ENCODE results near the gene CHRNA4. TPM values are rescaled to one million over a fixed set of nuclear protein-coding genes. Genes with fewer than 3 reads are reported as not detected.

CHRNA4 gene
- polyA plus RNA-seq, 3 donors = not detected

DNA sequence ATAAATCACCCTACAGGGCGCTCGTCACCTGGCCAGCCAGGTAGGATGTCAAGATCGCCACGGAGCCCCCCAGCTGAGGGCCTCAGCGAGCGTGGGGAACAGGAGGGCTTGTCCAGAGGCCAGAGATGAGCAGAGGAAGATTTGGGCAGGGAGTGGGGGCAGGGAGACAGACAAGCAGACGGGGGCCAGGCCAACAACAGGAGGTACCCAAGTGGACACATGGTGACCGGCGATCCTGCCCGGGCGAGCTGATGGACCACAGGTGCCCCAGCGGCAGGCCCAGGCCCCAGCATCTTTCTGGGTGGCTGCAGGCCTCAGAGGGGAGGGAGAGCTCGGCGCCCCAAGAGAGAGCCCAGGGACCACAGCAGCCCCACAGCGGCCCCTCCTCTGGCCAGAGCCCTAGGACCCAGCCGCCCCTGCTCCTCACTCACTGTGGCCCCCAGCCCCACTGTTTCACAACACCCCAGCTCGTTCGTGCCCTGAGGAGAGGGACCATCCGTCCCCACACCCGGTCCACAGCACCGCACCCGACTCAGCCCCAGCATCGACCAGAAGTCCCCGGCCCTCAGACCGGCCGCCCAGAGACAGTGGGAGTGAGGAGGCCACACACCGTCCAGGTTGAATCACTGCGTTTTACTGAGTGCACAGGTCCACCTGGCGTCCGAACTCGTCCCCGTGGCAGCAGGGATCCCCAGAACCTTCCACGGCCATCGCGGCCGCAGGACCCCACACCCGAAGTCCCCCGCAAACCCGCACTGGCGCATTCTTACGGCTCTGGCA lies 38.6 kb upstream of the CHRNA4 start:
- H3K27ac ChIP-seq (ENCODE audit: low read depth, low read length) = no peak overlapping the region
- 73 to 90% (median 88%) methylated on average over 40 to 41 of the region's 41 CpGs for WGBS, 3 donors

DNA sequence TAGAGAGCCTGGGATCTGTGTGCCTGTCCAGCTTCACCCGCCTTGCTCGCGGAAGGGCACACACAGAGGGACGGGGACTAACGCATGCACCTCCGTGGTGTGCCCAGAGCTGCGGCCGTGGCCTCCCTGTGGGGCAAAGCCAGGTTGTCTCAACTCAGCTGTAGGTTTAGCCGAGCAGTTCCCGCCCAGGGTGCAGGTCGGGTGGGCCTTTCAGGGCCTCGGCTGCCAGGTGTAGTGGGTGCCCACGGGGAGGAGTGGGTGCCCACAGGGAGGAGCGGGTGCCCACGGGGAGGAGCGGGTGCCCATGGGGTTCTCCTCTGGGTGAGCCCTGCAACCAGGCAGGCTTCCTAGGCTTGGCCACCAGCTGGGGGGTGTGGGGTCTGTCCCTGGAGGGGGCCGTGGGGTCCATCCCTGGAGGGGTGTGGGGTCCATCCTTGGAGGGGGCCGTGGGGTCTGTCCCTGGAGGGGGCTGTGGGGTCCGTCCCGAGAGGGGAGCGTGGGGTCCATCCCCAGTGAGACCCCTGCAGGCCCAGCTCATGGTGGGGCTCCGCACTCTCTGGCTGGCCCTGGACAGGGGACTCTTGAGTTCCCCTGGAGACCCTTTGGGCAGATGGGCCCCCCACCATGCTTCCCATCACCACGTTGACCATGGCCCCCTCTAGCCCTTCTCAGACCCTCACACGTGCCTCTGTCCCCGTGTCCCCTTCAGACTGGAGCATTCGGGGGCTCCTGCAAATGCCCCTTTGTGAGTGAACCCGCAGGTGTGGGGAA lies 37.8 kb upstream of the CHRNA4 start:
- H3K27ac ChIP-seq (ENCODE audit: low read depth, low read length) = no peak overlapping the region
- 77 to 84% (median 82%) methylated on average over 24 to 27 of the region's 27 CpGs for WGBS, 3 donors

DNA sequence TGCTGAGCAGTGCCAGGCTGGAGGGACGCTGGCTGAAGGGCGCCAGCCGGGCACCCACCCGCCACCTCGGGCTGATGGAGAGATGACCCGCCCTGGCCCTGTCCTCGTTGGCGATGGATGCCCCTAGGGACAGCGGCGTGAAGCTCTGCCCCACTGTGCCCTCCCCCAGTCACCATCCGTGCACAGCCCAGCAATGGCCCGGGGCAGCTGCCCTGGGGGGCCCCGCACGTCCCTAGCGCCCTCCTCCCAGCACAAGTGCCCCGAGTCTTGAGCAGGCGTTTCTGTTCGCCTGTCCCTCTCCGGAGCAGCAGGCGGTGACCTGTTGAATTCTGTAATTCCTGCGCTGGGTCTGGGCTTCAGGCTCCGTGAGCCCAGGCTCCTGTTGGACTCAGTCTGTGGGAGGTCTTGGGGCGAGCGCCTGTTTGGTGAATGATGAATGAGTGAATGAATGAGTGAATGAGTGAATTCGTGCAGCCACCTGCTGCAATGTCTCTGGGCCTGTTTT lies 36.8 kb upstream of the CHRNA4 start:
- 80 to 89% (median 81%) methylated on average over 24 to 25 of the region's 25 CpGs for WGBS, 3 donors

DNA sequence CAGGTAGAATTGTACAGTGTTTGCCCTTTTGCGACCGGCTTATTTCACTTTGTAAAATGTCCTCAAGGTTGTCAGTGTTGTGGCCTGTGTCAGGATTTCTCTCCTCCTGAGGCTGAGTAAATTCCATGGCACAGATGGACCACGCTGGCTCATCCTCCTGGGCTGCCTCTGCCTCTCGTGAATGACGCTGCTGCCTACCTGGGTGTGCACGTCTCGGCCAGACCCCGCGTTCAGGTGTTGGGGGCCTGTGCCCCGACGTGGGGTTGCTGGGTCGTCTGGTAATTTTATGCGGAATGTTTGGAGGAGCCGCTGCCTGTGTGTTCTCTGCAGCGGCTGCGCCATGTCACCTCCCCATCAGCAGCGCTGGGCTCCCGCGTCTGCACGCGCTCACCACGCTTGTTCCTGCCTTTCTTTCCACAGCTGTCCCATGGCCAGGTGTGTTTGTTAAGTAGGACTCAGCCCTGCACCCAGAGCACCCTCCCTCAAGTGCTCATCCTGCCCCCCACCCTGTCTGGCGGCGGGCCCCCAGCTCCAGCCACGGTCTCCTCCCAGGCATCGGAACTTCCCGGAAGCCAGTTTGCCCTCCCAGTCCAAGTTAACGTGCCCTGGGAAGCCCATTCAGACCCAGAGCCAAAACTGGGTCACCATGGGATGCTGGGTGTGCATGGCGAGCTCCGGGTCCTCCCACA lies 36.1 kb upstream of the CHRNA4 start:
- H3K27ac ChIP-seq (ENCODE audit: low read depth, low read length) = no peak overlapping the region
- 73 to 88% (median 79%) methylated on average over 30 of the region's 30 CpGs for WGBS, 3 donors

More for the DNA sequence above, 36.8 kb upstream of the CHRNA4 start:
- H3K27ac ChIP-seq (ENCODE audit: low read depth, low read length) = no peak overlapping the region

DNA sequence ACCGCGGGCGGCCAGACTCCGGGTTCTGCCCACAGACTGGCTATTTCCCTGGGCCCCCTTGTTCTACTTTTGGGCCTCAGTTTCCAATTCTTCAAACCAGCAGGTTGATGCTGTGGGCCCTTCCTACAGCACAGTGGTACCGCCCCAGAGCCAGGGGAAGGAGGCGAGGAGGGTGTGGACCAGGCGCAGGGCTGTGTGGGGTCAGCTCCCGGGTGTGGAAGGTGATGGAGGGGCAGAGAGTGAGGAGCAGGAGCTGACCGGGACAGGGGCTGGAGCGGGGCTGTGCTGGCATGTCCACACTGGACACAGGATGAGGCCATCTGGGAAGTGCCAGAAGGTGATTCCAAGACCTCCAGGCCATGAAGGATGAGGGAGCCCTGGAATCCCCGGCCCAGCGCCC lies 35.2 kb upstream of the CHRNA4 start:
- WGBS, 3 donors = 85 to 91% (median 90%) methylated on average over 12 of the region's 12 CpGs
- no peak overlapping the region for H3K27ac ChIP-seq (ENCODE audit: low read depth, low read length)

DNA sequence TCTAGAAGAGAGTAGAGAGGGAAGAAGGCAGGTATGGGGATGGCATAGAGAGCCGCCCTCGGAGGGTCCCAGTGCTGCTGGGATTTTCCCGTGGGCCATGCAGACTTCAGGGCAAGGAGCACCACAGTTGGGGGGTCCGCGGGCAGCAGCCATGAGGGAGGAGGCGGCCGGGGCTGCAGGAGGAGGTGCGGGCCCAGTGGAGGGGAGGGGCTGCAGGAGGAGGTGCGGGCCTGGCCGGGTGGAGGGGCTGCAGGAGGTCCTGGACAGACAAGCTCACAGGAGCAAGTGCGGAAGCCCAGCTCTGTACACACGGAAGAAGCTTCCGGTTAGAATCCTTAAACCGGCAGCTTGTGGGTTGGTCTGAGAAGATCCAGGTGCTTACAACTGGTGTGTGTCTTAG lies 34.6 kb upstream of the CHRNA4 start:
- 56 to 77% (median 62%) methylated on average over 14 of the region's 14 CpGs for WGBS, 3 donors
- H3K27ac ChIP-seq (ENCODE audit: low read depth, low read length) = no peak overlapping the region

DNA sequence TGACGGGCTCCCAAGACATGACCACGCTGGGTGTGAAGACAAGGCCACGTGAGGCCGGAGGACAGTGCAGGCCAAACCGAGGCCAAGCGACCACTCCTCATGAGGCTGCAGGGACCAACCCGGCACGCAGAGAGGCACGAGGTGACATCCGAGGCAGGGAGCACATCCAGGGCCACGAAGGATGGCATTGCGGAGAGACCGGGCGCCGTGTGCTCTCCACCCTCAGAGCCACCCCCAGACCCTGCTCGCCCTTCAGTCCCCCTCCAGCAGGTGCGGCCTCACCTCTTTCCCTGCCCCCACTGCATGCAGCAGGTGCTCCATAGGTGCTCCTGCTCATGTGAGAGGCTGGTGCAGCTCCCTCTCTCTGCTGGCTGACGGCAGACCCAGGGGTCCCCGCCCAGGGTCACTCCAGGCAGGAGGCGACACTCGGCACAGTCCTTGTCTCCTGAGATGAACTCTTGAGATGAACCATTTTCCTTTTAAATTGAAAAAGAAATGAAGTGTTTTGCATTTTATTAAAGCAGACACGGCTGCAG lies 33.8 kb upstream of the CHRNA4 start:
- 63 to 80% (median 76%) methylated on average over 22 of the region's 22 CpGs for WGBS, 3 donors
- H3K27ac ChIP-seq (ENCODE audit: low read depth, low read length) = no peak overlapping the region

DNA sequence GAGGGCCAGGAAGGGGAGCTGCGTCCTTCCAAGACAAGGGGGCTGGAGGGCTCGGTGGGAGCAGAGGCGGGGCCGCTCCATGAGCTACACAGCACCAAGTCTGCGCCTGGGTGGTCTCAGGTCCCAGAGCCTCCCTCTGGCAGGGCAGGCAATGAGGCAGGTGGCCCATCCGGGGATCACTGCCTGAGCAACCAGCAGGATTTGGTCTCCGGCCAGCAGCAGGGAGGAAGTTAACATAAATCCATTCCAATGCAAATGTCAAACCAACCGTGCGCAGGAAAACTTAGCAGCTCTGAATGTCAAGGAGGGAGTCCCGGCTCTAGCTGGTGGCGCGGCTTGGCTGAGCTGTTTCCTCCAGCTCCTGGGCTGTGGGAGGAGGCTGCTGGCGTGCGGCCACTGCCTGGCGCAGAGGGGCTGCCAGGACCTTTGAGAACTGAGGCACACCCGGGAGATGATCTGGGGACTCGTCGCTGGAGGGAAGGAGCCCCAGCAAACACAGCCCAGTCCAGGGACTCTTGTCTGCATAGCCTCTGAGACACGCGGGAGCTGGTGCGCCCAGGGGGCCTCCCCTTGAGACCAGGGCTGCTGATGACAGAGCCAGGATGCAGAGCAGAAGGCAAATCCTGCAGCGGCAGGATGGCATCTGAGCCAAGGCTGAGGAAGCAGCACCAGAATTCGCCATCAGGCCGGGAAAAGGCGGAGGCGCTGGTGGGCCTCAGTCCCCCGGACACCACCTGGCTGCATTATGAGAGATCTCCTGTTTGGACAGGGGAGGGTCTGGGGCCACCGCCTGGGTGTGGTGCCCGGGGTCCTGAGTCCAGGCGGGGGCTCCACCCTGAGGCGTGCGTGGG lies 33.1 kb upstream of the CHRNA4 start:
- no peak overlapping the region for H3K27ac ChIP-seq (ENCODE audit: low read depth, low read length)
- WGBS, 3 donors = 20 to 27% (median 21%) methylated on average over 32 of the region's 32 CpGs

DNA sequence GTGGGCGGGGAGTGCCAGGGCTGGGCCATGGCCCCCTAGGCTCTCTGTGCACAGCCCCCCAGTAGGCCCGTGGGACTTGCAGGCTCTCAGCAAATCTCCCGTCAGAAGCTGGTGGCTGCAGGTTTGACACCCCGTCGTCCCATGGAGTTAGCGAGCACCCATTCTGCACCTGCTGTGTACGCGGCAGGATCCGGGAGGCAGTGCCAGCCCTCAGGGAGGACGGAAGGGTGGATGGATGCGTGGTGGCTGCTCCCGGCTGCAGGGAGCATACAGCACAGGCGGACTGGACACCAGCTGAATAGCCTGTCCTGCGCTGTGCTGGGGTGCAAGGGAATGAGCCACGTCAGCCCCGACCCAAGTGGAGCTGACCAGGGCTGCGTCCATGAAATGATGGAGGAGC lies 32.4 kb upstream of the CHRNA4 start:
- H3K27ac ChIP-seq (ENCODE audit: low read depth, low read length) = no peak overlapping the region
- WGBS, 3 donors = 71 to 81% (median 77%) methylated on average over 17 of the region's 17 CpGs

DNA sequence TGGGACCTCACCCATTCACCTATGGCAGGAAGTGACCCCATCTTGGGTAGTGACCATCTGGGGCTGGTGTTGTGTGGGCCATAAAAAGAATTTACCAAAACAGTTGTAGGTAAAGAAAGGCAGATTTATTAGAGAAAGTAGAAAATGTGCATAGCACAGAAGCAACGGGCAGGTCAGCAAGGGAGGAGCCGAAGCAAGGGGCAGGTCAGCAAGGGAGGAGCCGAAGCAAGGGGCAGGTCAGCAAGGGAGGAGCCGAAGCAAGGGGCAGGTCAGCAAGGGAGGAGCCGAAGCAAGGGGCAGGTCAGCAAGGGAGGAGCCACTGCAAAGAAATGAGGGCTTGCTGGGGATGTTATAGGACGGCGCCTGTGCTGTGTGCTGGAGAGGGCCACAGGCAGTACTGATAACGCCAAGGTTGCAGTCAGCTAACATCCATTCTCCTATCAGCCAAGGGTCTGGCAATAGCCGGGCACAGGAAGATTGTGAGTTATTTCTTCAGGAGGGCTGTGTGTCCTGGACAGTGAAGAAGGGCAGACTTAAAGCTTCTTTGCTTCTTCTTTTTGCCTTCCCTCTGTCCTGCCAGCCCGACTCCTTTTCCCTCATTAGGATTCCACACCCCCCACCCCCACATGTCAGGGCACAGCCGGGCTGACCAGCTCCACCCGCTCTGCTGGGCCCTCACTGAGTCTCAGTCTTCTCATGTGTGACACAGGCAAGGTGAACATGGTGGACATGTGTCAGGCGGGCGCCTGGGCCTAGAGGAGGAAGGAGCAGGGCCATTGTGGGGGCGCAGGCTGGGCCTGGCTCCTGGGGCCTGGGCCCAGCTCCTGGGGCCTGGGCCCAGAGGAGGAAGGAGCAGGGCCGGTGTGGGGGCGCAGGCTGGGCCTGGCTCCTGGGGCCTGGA lies 31.6 kb upstream of the CHRNA4 start:
- 84 to 91% (median 91%) methylated on average over 14 to 17 of the region's 17 CpGs for WGBS, 3 donors
- no peak overlapping the region for H3K27ac ChIP-seq (ENCODE audit: low read depth, low read length)

DNA sequence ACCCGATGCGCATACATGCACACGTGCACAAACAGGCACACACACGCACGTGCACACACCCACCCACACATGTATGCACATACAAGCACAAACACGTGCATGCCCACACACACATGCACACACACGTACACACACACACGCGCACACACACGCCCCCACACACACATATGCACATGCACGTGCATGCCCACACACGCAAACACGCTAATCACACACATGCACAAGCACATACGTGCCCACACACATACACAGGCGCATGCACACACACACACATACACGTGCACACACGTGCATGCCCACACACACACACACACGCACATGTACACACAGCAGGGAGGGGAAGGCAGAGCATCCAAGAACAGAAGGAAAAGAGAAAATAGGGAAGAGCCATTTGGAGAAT lies 26.8 kb upstream of the CHRNA4 start:
- WGBS, 3 donors = 85 to 94% (median 89%) methylated on average over 18 of the region's 18 CpGs
- H3K27ac ChIP-seq (ENCODE audit: low read depth, low read length) = no peak overlapping the region

DNA sequence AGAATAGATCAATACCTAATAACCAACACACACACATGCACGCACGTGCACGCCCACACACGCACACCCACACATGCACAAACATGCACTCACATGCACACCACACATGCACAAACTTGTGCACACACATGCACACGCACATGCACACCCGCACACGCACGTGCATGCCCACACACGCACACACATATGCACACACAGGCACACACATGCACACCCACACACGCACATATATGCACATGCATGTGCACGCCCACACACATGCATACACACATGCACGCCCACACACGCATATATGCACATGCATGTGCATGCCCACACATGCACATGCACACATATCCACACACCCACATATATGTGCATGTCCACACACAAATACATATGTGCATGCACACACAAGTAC lies 26.2 kb upstream of the CHRNA4 start:
- WGBS, 3 donors = 93 to 99% (median 95%) methylated on average over 13 of the region's 13 CpGs
- H3K27ac ChIP-seq (ENCODE audit: low read depth, low read length) = no peak overlapping the region

DNA sequence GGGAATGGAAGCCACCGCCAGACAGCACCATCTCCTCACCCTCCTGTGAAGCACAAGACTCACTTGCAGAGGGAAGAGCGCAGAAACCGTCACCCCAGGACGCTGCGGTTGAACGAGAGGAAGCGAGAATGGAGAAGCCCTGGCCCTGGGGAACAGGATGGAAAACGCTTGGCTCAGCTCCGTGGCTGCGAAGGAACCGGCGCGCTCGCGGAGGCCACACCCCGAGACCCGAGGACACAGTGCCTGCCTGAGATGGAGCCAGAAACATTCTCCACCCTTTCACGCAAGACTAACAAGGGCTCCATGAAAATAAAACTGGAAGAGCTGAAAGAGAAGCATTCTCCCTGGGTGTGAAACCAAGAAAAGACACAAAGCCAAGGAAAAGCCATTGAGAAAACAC lies 25.3 kb upstream of the CHRNA4 start:
- WGBS, 3 donors = 86 to 90% (median 90%) methylated on average over 18 of the region's 18 CpGs

DNA sequence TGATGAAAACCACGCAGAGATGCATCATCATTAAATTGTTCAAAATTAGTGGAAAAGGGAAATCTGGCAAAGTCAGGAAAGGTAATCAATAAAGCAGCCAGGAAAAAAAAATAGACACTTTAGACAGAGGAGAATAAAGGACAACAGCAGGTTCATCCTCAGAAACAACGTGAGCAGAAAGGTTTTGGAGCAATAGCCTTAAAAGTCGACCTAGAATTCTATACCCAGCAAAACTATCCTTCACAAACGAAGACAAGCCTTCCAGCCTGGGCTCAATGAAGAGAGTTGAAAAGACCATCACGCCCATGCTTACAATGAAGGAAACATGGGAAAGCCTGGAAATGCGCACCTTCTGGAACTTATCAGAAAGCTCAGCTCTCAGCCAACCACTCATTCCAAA lies 24.7 kb upstream of the CHRNA4 start:
- H3K27ac ChIP-seq (ENCODE audit: low read depth, low read length) = no peak overlapping the region
- 78 to 92% (median 90%) methylated on average over 6 of the region's 6 CpGs for WGBS, 3 donors

More for the DNA sequence above, 25.3 kb upstream of the CHRNA4 start:
- H3K27ac ChIP-seq (ENCODE audit: low read depth, low read length) = no peak overlapping the region

DNA sequence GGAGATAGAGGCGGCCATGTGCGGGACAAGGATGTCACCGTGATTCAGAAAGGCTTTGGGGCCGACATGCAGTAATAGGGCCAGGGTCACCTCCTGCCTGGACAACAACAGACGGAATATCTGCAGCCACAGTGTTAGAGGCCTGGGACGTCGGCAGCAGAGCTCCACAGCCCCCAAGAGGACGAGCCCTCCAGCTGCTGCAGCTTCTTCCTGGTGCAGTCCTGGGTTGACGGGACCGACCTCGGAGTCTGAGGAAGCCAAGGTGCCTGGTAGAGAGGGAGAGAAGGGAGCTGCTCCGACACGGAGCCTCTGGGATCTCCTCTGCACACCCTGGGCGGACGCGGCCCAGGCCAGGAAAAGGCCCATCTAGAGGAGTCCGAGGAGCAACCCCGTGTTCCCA lies 23.2 kb upstream of the CHRNA4 start:
- no peak overlapping the region for H3K27ac ChIP-seq (ENCODE audit: low read depth, low read length)
- WGBS, 3 donors = 68 to 83% (median 80%) methylated on average over 18 of the region's 18 CpGs

DNA sequence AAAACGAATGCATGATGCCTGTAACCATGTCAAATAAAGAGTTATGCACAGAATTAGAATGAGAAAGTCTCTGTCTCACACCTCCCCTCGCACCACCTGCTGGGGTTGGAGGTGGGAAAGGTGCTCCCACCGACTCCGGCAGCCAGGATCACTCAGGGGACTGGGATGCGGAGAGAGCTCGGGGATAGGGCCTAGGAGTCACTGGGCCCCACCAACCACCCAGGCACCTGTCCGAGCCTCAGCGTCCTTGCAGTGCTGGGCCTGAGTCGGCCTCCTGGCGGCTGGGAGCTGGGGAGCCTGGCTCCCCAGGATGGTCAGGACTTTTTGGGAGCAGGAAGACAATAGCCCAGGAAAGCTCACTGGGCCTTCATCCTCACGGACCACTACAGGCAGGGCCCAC lies 22.4 kb upstream of the CHRNA4 start:
- 45 to 64% (median 61%) methylated on average over 11 of the region's 11 CpGs for WGBS, 3 donors
- H3K27ac ChIP-seq (ENCODE audit: low read depth, low read length) = no peak overlapping the region

All from adipose tissue (tissue), 3 donors.